LoVo (cell line): Measurements from ENCODE around the gene ZNF335.

Experiments
- DNase-seq: peaks from one replicate; pipeline ENCODE4 v3.0.0-alpha.2; 2016; ENCODE audit warnings: low spot score

ZNF335 gene

GRCh38 chr20:45949542-45950329 is 22.3 kb downstream of the ZNF335 start:
- no peak for DNase-seq

GRCh38 chr20:45948742-45949541 is 23.1 kb downstream of the ZNF335 start:
- DNase-seq = no peak

GRCh38 chr20:45948261-45948733 is 23.7 kb downstream of the ZNF335 start:
- DNase-seq = no peak

- no peak for DNase-seq
These were observed 24.7 kb downstream of the ZNF335 start for GRCh38 chr20:45947110-45947866.

- DNase-seq = no peak
These were observed 25.6 kb downstream of the ZNF335 start for GRCh38 chr20:45946149-45946970.

GRCh38 chr20:45945678-45946148 is 26.3 kb downstream of the ZNF335 start:
- no peak for DNase-seq

GRCh38 chr20:45944965-45945677 is 26.9 kb downstream of the ZNF335 start:
- DNase-seq = no peak

GRCh38 chr20:45944151-45944964 is 27.6 kb downstream of the ZNF335 start:
- DNase-seq = no peak

GRCh38 chr20:45943613-45944012 is 28.4 kb downstream of the ZNF335 start:
- DNase-seq = no peak

- no peak for DNase-seq
These were observed 31.5 kb downstream of the ZNF335 start for GRCh38 chr20:45940469-45940868.

GRCh38 chr20:45940053-45940452 is 31.9 kb downstream of the ZNF335 start:
- no peak for DNase-seq

- no peak for DNase-seq
These were observed 33.1 kb downstream of the ZNF335 start for GRCh38 chr20:45938727-45939438.

GRCh38 chr20:45937765-45938164 is 34.2 kb downstream of the ZNF335 start:
- no peak for DNase-seq

GRCh38 chr20:45935416-45936046 is 36.5 kb downstream of the ZNF335 start:
- peak; percentile 14 for DNase-seq

- peak; percentile 96 for DNase-seq
These were observed 37.2 kb downstream of the ZNF335 start, which contains the start of gene PCIF1 for GRCh38 chr20:45934586-45935415. TSS of gene PCIF1 (plus strand) at chr20:45934683. CDS start at chr20:45939000, 4,317 bp downstream.

- DNase-seq = peak; percentile 46
These were observed 37.9 kb downstream of the ZNF335 start for GRCh38 chr20:45934046-45934585.
